ENCODE results near the gene LDB1. TPM values are rescaled to one million over a fixed set of nuclear protein-coding genes. Genes with fewer than 3 reads are reported as not detected.

The LDB1 gene
- total and polyA plus RNA-seq, 2 of the 13 experiments (the other 11 are each of a cell fraction or from before 2014, with no cell fraction given) = 17.2 to 45.5 TPM

DNA sequence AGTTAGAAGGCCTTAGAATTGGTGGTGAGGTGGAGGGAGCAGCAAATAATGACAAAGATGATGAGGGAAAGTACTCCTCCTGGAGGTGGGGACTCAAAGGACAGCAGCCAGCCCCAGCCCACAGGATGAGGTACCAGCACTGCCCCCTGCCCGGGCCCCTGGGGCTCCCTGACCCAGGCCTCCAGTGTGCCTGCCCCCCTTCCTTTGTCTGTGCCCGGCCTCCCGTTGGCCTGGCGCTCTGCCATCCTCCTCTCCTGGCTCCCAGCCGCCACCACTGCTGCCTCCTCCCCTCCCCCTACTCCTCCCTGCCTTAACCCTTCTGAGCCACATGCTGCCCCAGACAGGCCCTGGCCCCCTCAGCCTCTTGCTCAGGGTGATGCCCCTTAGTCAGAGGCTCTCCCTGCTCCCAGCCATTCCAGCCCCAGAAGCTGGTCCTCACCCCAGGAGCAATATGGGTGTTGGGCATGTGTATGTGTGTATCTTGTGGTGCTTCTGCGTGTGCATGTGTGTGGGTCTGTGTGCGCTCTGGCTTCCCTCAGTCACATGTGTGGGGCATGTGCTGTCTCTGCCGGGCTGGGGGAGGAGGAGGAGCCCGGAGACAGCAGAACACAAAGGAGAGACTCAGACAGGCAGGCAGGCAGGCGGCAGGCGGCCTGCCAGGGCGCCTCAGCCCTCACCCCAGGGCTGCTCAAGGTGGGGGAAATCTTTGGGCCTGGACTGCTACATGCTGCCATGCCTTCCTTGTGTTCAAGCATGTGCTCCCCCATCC lies 2.6 kb downstream of the LDB1 start (continued):
- TF ChIP-seq HNF1B (CRISPR knock-in tag; IDR thresholded peaks at IDR 0.05) (no peak), ZNF451 (CRISPR knock-in tag; IDR thresholded peaks at IDR 0.05) (no peak), ZNF790 (CRISPR knock-in tag; IDR thresholded peaks at IDR 0.05; ENCODE audit: borderline replicate concordance) (no peak), ZBTB40 (IDR thresholded peaks at IDR 0.05) (no peak), ZBTB40 (CRISPR knock-in tag; IDR thresholded peaks at IDR 0.05) (no peak), NPAS2 (CRISPR knock-in tag; IDR thresholded peaks at IDR 0.05; ENCODE audit: borderline replicate concordance) (no peak), ZBTB38 (CRISPR knock-in tag; IDR thresholded peaks at IDR 0.05) (peak; percentile 49; the same call in 1 of the 2 replicates)
- TF ChIP-seq, protein P1, sequence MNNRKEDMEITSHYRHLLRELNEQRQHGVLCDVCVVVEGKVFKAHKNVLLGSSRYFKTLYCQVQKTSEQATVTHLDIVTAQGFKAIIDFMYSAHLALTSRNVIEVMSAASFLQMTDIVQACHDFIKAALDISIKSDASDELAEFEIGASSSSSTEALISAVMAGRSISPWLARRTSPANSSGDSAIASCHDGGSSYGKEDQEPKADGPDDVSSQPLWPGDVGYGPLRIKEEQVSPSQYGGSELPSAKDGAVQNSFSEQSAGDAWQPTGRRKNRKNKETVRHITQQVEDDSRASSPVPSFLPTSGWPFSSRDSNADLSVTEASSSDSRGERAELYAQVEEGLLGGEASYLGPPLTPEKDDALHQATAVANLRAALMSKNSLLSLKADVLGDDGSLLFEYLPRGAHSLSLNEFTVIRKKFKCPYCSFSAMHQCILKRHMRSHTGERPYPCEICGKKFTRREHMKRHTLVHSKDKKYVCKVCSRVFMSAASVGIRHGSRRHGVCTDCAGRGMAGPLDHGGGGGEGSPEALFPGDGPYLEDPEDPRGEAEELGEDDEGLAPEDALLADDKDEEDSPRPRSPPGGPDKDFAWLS (CRISPR knock-in tag; IDR thresholded peaks at IDR 0.05; ENCODE audit: borderline replicate concordance) = no peak
- TF ChIP-seq, protein P2, sequence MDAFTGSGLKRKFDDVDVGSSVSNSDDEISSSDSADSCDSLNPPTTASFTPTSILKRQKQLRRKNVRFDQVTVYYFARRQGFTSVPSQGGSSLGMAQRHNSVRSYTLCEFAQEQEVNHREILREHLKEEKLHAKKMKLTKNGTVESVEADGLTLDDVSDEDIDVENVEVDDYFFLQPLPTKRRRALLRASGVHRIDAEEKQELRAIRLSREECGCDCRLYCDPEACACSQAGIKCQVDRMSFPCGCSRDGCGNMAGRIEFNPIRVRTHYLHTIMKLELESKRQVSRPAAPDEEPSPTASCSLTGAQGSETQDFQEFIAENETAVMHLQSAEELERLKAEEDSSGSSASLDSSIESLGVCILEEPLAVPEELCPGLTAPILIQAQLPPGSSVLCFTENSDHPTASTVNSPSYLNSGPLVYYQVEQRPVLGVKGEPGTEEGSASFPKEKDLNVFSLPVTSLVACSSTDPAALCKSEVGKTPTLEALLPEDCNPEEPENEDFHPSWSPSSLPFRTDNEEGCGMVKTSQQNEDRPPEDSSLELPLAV (CRISPR knock-in tag; conservative IDR thresholded peaks at IDR 0.05; ENCODE audit: low read depth) = no peak
